MCF 10A (cell line): ENCODE results near the gene TUFT1. TPM values are rescaled to one million over a fixed set of nuclear protein-coding genes. Genes with fewer than 3 reads are reported as not detected.
A peak's percentile ranks its signal among the peaks of the same experiment; 100 is the strongest.
"Not testable (repeated sequence)": the region's sequence is repeated elsewhere in the genome, so short reads cannot be mapped to it uniquely, and the experiment has no call there.

ENCODE experiments used
- BruUV-seq: library from RNA; stranded (reverse); fragments of 400-500 nt; replicated peaks from 2 replicates; lab custom pipeline; 2021; lab: Mats Ljungman, UMichigan
- CTCF ChIA-PET: fragments of 300-600 bp; sonication (Branson Sonifier 250); formaldehyde crosslinking; extraction: SDS; loops from one replicate; lab custom pipeline; 2021; ENCODE audit warnings: antibody characterized with exemption, inconsistent platforms; lab: Yijun Ruan, JAX
- POLR2A ChIA-PET: fragments of 300-600, 350-650 bp; sonication (Branson Sonifier 250); formaldehyde crosslinking; extraction: SDS; loops from one replicate; lab custom pipeline; 2020; ENCODE audit warnings: antibody characterized with exemption, inconsistent platforms; lab: Yijun Ruan, JAX
- DNase-seq: peaks from one replicate; pipeline ENCODE4 v3.0.0-alpha.2; 2018; ENCODE audit not compliant: unreplicated experiment
- H3K27ac Mint-ChIP-seq: one replicate; pipeline ENCODE4 v1.8.0; 2022; ENCODE audit warnings: mild to moderate bottlenecking, low read depth, mixed read lengths; ENCODE audit not compliant: unreplicated experiment
- H3K27me3 Mint-ChIP-seq: one replicate; pipeline ENCODE4 v1.8.0; 2022; ENCODE audit warnings: mixed read lengths; ENCODE audit not compliant: insufficient read depth, unreplicated experiment
- H3K36me3 Mint-ChIP-seq: one replicate; pipeline ENCODE4 v1.8.0; 2022; ENCODE audit warnings: mild to moderate bottlenecking, moderate library complexity, mixed read lengths; ENCODE audit not compliant: insufficient read depth, unreplicated experiment
- H3K4me1 Mint-ChIP-seq: one replicate; pipeline ENCODE4 v1.8.0; 2022; ENCODE audit warnings: mixed read lengths; ENCODE audit not compliant: insufficient read depth, unreplicated experiment
- H3K4me3 Mint-ChIP-seq: one replicate; pipeline ENCODE4 v1.8.0; 2022; ENCODE audit warnings: mild to moderate bottlenecking, moderate library complexity, mixed read lengths; ENCODE audit not compliant: unreplicated experiment
- H3K9me3 Mint-ChIP-seq: one replicate; pipeline ENCODE4 v1.8.0; 2022; ENCODE audit warnings: mixed read lengths; ENCODE audit not compliant: unreplicated experiment
- CTCF ChIP-seq: fragments of 200-600 bp; IDR thresholded peaks from one replicate; pipeline ENCODE4 v1.8.0; 2022; ENCODE audit warnings: antibody characterized with exemption, mild to moderate bottlenecking; ENCODE audit not compliant: unreplicated experiment
- intact Hi-C: fragments of 100-400 bp; cut with micrococcal nuclease; formaldehyde crosslinking; loops from 2 replicates; pipeline ENCODE4 v1.14.1; 2022
- total RNA-seq: library from RNA; stranded (reverse); gene quantifications from 2 replicates; pipeline ENCODE4 v1.2.3, GENCODE V29; 2022

Gene TUFT1
- total RNA-seq, 1 experiment from 2014 or later: 162 TPM

DNA sequence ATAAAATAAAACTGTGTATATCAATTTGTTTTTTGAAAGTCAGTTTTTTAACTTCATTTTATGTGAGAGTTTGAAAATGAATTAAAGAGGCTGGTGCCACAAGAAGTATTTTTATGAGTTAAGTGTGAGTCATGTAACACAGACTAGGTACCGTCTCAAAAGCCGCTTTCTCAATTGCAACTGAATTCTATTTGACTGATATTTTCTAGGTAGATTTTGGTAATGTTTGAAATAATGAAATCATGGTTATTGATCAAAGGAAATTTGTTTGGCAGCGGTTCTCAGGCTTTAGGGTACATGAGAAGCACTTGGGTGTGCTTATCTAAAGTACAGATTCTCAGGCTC lies 76.4 kb downstream of the TUFT1 start:
- CTCF ChIA-PET: interaction anchor here (0.6 to 4.5 kb wide), 3 partner anchors 21 to 136 kb away, joined by 3 to 33 read pairs (median 3); no protein-coding TSS in a partner anchor
- peak; percentile 55 for DNase-seq
- Mint-ChIP-seq H3K27ac (peak overlapping the region; percentile 47), H3K9me3 (no peaks in the 10 kb centered on the region), H3K4me1 (peaks cover 55% of the 10 kb centered on the region), H3K27me3 (no peaks in the 10 kb centered on the region), H3K36me3 (no peaks in the 10 kb centered on the region), H3K4me3 (peak overlapping the region; percentile 5)
- POLR2A ChIA-PET: interaction anchor here (0.9 to 1.7 kb wide), 7 partner anchors 9 to 77 kb away, joined by 3 to 8 read pairs (median 6); partner anchors contain the start of gene TUFT1
- intact Hi-C loops: no loop called here
- no TSS peak for BruUV-seq
- no peak for TF ChIP-seq CTCF

- no peaks in the 10 kb centered on the region for H3K36me3 Mint-ChIP-seq
- TF ChIP-seq CTCF: no peak
- H3K27ac Mint-ChIP-seq: no peak overlapping the region
- no peak overlapping the region for H3K4me3 Mint-ChIP-seq
- no TSS peak for BruUV-seq
- H3K27me3 Mint-ChIP-seq: no peaks in the 10 kb centered on the region
- ChIA-PET CTCF (interaction anchor here (1.1 to 4.5 kb wide), 2 partner anchors 23 to 28 kb away, joined by 3 to 33 read pairs; no protein-coding TSS in a partner anchor), POLR2A (interaction anchor here (1.2 kb wide), 1 partner anchor 12 kb away, joined by 3 read pairs; no protein-coding TSS in a partner anchor)
- DNase-seq: no peak
- peaks cover 49% of the 10 kb centered on the region for H3K4me1 Mint-ChIP-seq
- intact Hi-C loops: no loop called here
- no peaks in the 10 kb centered on the region for H3K9me3 Mint-ChIP-seq
Observed at GRCh38 chr1:151618003-151618402, 77.9 kb downstream of the TUFT1 start.

GRCh38 chr1:151618470-151618869 lies 78.4 kb downstream of the TUFT1 start:
- BruUV-seq: no TSS peak
- intact Hi-C loops: no loop called here
- H3K36me3 Mint-ChIP-seq: no peaks in the 10 kb centered on the region
- no peak overlapping the region for H3K27ac Mint-ChIP-seq
- no peak for DNase-seq
- no peaks in the 10 kb centered on the region for H3K9me3 Mint-ChIP-seq
- H3K27me3 Mint-ChIP-seq: no peaks in the 10 kb centered on the region
- TF ChIP-seq CTCF: no peak
- no peak overlapping the region for H3K4me3 Mint-ChIP-seq
- peaks cover 45% of the 10 kb centered on the region for H3K4me1 Mint-ChIP-seq
- CTCF ChIA-PET: interaction anchor here (1.8 to 4.5 kb wide), 2 partner anchors 23 to 74 kb away, joined by 4 to 33 read pairs; no protein-coding TSS in a partner anchor
- POLR2A ChIA-PET: interaction anchor here (1.0 to 3.5 kb wide), 3 partner anchors 22 to 78 kb away, joined by 3 to 13 read pairs (median 5); partner anchors contain the start of gene TUFT1

DNA sequence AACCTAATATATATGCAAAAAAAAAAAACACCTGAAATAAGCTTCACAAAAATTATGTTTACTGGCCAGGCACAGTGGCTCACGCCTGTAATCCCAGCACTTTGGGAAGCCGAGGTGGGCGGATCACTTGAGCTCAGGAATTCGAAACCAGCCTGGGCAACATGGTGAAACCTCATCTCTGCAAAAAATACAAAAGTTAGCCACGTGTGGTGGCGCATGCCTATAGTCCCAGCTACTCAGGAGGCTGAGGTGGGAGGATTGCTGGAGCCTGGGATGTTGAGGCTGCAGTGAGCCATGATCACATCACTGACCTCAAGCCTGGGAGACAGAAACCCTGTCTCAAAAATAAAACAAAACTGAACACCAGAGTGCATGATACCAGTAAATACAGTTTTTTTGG lies 78.9 kb downstream of the TUFT1 start:
- H3K4me3 Mint-ChIP-seq, H3K36me3 Mint-ChIP-seq, H3K27ac Mint-ChIP-seq, H3K27me3 Mint-ChIP-seq, intact Hi-C loops, DNase-seq, H3K9me3 Mint-ChIP-seq, BruUV-seq: not testable (repeated sequence)
- peaks cover 39% of the 10 kb centered on the region for H3K4me1 Mint-ChIP-seq
- ChIA-PET CTCF (interaction anchor here (1.6 to 4.5 kb wide), 3 partner anchors 24 to 218 kb away, joined by 4 to 33 read pairs (median 8); no protein-coding TSS in a partner anchor), POLR2A (interaction anchor here (1.0 to 3.5 kb wide), 5 partner anchors 12 to 82 kb away, joined by 3 to 13 read pairs (median 3); partner anchors contain the start of gene TUFT1)
